Endothelial cell of umbilical vein (primary cell): ENCODE data around the gene METTL5. TPM values are rescaled to one million over a fixed set of nuclear protein-coding genes. Genes with fewer than 3 reads are reported as not detected.
"Not testable (repeated sequence)": the region's sequence is repeated elsewhere in the genome, so short reads cannot be mapped to it uniquely, and the experiment has no call there.

Experiments
- BruUV-seq: library from RNA; stranded (reverse); fragments of 400-500 nt; replicated peaks from 2 replicates; lab custom pipeline; 2021; lab: Mats Ljungman, UMichigan
- CTCF ChIA-PET: fragments of 300-600, 350-600 bp; sonication (Branson Sonifier 250); formaldehyde crosslinking; loops from one replicate; lab custom pipeline; 2021; ENCODE audit warnings: antibody characterized with exemption, inconsistent platforms; lab: Charles Lee
- POLR2A ChIA-PET: fragments of 300-600, 350-600 bp; sonication (Branson Sonifier 250); formaldehyde crosslinking; loops from one replicate; lab custom pipeline; 2021; ENCODE audit warnings: antibody characterized with exemption, inconsistent platforms; lab: Charles Lee
- DNase-seq: peaks from one replicate; pipeline ENCODE4 v3.0.0-alpha.2; 2011; ENCODE audit warnings: low read depth, low spot score
- FAIRE-seq: peaks from 2 replicates; lab custom pipeline; 2011; peaks lifted over from hg19 to GRCh38; lab: Jason Lieb, UNC
- H2AFZ ChIP-seq: 2 replicates; pipeline ENCODE4 v1.6.0; 2012; ENCODE audit warnings: low read depth, low read length, control low read depth, inconsistent platforms
- H3K27ac ChIP-seq: 2 replicates; pipeline ENCODE4 v1.5.1; 2011; ENCODE audit warnings: low read depth, mild to moderate bottlenecking, control low read depth, low read length, moderate library complexity; ENCODE audit not compliant: insufficient read depth
- H3K27me3 ChIP-seq, 2 experiments: 2 replicates each; pipeline versions ENCODE4 v1.6.0 to v1.6.1; 2011; ENCODE audit warnings: low read length in 2 of 2, mixed read lengths in 1 of 2; ENCODE audit not compliant: control insufficient read depth in 2 of 2, insufficient read depth in 2 of 2
- H3K36me3 ChIP-seq, 2 experiments: 2 replicates in 1 of 2; 3 replicates in 1 of 2; pipeline ENCODE4 v1.5.1; 2011; ENCODE audit warnings: low read length in 2 of 2, mild to moderate bottlenecking in 1 of 2, moderate library complexity in 1 of 2; ENCODE audit not compliant: control insufficient read depth in 2 of 2, insufficient read depth in 2 of 2; ENCODE audit errors: extremely low read depth in 1 of 2
- H3K4me1 ChIP-seq: 3 replicates; pipeline ENCODE4 v1.5.1; 2011; ENCODE audit warnings: mild to moderate bottlenecking, low read length; ENCODE audit not compliant: control insufficient read depth, insufficient read depth; ENCODE audit errors: extremely low read depth
- H3K4me2 ChIP-seq: 2 replicates; pipeline ENCODE4 v1.6.1; 2011; ENCODE audit warnings: low read length, control low read depth, mixed read lengths; ENCODE audit not compliant: insufficient read depth
- H3K4me3 ChIP-seq, 3 experiments: fragments of 200-600 bp in 1 of 3; sonication (generic), shearing (Covaris generic) in 1 of 3; replicated peaks in 1 of 3; 2 replicates each; pipeline ENCODE4 v1.5.1; 2011 to 2016; ENCODE audit warnings: control low read depth in 3 of 3, low read length in 3 of 3, mild to moderate bottlenecking in 2 of 3, inconsistent platforms in 1 of 3, low read depth in 1 of 3, moderate library complexity in 1 of 3; ENCODE audit not compliant: insufficient read depth in 1 of 3
- H3K79me2 ChIP-seq: 2 replicates; pipeline ENCODE4 v1.6.0; 2012; ENCODE audit warnings: low read length, inconsistent platforms; ENCODE audit not compliant: control insufficient read depth, insufficient read depth
- H3K9ac ChIP-seq: replicated peaks from 2 replicates; pipeline ENCODE3; 2011; ENCODE audit warnings: low read length, control low read depth; ENCODE audit not compliant: insufficient read depth; ENCODE audit errors: extremely low read depth
- H3K9me1 ChIP-seq: replicated peaks from 3 replicates; pipeline ENCODE4 v1.6.0; 2011; ENCODE audit warnings: mild to moderate bottlenecking, low read length; ENCODE audit not compliant: control insufficient read depth, insufficient read depth; ENCODE audit errors: extremely low read depth
- H3K9me3 ChIP-seq: replicated peaks from 2 replicates; pipeline ENCODE4 v1.5.1; 2012; ENCODE audit warnings: low read length, inconsistent platforms; ENCODE audit not compliant: control insufficient read depth, insufficient read depth
- H4K20me1 ChIP-seq: replicated peaks from 2 replicates; pipeline ENCODE3; 2011; ENCODE audit warnings: mild to moderate bottlenecking, low read length; ENCODE audit not compliant: control insufficient read depth, insufficient read depth; ENCODE audit errors: extremely low read depth
- EZH2 ChIP-seq: IDR thresholded peaks from 2 replicates; pipeline ENCODE4 v1.6.1; 2012; ENCODE audit warnings: borderline replicate concordance, low read depth, mild to moderate bottlenecking, moderate library complexity, low read length, inconsistent platforms; ENCODE audit not compliant: severe bottlenecking
- FOS ChIP-seq: IDR thresholded peaks from 2 replicates; pipeline ENCODE4 v1.6.1; 2011; ENCODE audit warnings: mild to moderate bottlenecking, low read length, moderate library complexity, borderline replicate concordance; ENCODE audit not compliant: insufficient read depth
- GATA2 ChIP-seq: IDR thresholded peaks from 2 replicates; pipeline ENCODE4 v1.7.0; 2011; ENCODE audit warnings: low read depth, mild to moderate bottlenecking, moderate library complexity, mixed read lengths, low read length; ENCODE audit not compliant: insufficient read length, insufficient read depth
- JUN ChIP-seq: IDR thresholded peaks from 2 replicates; pipeline ENCODE4 v1.6.1; 2011; ENCODE audit warnings: borderline replicate concordance, low read depth; ENCODE audit not compliant: insufficient read length, insufficient read depth
- MYC ChIP-seq: IDR thresholded peaks from one replicate; pipeline ENCODE4 v1.6.1; 2011; ENCODE audit warnings: mild to moderate bottlenecking, low read depth, low read length
- POLR2A ChIP-seq: IDR thresholded peaks from 2 replicates; pipeline ENCODE4 v1.6.1; 2012; ENCODE audit warnings: low read depth, mild to moderate bottlenecking, control low read depth, low read length
- POLR2AphosphoS5 ChIP-seq: IDR thresholded peaks from 2 replicates; pipeline ENCODE4 v1.6.1; 2012; ENCODE audit warnings: low read depth, mild to moderate bottlenecking, control low read depth, low read length, moderate library complexity; ENCODE audit not compliant: insufficient read depth
- dilution Hi-C: fragments of 300-500 bp; cut with MboI; formaldehyde crosslinking; loops from one replicate; pipeline ENCODE4 v1.15.0; 2019; ENCODE audit warnings: low sequenced_read_pairs; ENCODE audit not compliant: extremely low pct_ligation_motif_present
- intact Hi-C: fragments of 100-400 bp; cut with micrococcal nuclease; formaldehyde crosslinking; loops from one replicate; pipeline ENCODE4 v1.10.0; 2022
- polyA plus RNA-seq, 4 experiments: library from polyadenylated mRNA; depleted of rRNA in 3 of 4; stranded (reverse) in 3 of 4; unstranded in 1 of 4; fragments of >200 nt; gene quantifications; 2 replicates each; pipeline versions ENCODE4 v1.2.1 to v1.2.3, GENCODE V29; 2011 to 2012; ENCODE audit warnings: missing spikeins in 1 of 4
- total RNA-seq: library from RNA; stranded (reverse); gene quantifications from 2 replicates; pipeline ENCODE4 v1.2.3, GENCODE V29; 2021
- TF ChIP-seq, protein P1 (sequence below), 2 donors: IDR thresholded peaks; 1 replicate in 1 of 2; 2 replicates in 1 of 2; pipeline ENCODE4 v1.5.1; 2011; ENCODE audit warnings: low read length in 2 of 2, mild to moderate bottlenecking in 2 of 2, moderate library complexity in 2 of 2, control low read depth in 1 of 2, inconsistent platforms in 1 of 2, low read depth in 1 of 2; ENCODE audit not compliant: insufficient read depth in 1 of 2; ENCODE audit errors: extremely low read depth in 1 of 2
- TF ChIP-seq, protein P2 (sequence below): IDR thresholded peaks from 2 replicates; pipeline ENCODE4 v1.6.1; 2011; ENCODE audit not compliant: insufficient read depth, insufficient read length

The METTL5 gene
- total and polyA plus RNA-seq, 2 donors (not counting 3 experiments of a cell fraction or from before 2014, with no cell fraction given): 27.0 to 52.0 TPM

DNA sequence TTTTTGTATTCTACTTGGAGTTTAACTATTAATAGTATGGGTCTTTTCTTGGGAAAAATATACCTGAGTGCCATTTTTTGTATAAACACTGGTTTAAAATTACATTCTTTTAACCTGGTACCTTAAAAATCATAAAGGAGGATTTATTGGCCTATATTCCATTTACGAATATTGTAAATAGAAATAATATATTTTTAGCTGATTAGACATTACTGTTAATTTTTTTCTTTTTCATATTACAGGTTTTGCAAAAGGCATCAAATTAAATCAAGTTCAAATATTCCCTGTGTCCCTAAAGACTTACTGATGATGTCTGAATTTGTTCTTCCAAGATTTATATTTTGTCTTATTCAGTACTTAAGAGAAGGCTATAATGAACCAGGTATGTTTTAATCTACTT is 47.3 kb upstream of the METTL5 start:
- Histone ChIP-seq H3K27me3 (no peaks in the 10 kb centered on the region), H3K4me1 (no peaks in the 10 kb centered on the region), H3K36me3 (no peaks in the 10 kb centered on the region), H3K4me2 (no peak overlapping the region), H3K79me2 (peaks cover 11% of the 10 kb centered on the region), H3K9me1 (no peaks in the 10 kb centered on the region), H2AFZ (no peak overlapping the region), H3K9ac (no peak overlapping the region), H3K9me3 (no peaks in the 10 kb centered on the region), H3K27ac (no peak overlapping the region), H3K4me3 (no peak overlapping the region), H4K20me1 (no peaks in the 10 kb centered on the region)
- DNase-seq (no peak), FAIRE-seq (no peak)
- TF ChIP-seq, protein P1, sequence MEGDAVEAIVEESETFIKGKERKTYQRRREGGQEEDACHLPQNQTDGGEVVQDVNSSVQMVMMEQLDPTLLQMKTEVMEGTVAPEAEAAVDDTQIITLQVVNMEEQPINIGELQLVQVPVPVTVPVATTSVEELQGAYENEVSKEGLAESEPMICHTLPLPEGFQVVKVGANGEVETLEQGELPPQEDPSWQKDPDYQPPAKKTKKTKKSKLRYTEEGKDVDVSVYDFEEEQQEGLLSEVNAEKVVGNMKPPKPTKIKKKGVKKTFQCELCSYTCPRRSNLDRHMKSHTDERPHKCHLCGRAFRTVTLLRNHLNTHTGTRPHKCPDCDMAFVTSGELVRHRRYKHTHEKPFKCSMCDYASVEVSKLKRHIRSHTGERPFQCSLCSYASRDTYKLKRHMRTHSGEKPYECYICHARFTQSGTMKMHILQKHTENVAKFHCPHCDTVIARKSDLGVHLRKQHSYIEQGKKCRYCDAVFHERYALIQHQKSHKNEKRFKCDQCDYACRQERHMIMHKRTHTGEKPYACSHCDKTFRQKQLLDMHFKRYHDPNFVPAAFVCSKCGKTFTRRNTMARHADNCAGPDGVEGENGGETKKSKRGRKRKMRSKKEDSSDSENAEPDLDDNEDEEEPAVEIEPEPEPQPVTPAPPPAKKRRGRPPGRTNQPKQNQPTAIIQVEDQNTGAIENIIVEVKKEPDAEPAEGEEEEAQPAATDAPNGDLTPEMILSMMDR (IDR thresholded peaks at IDR 0.05; ENCODE audit: extremely low read depth in 1 of 2, insufficient read depth in 1 of 2, low read depth in 1 of 2, low read length in 2 of 2): no peak
- TF ChIP-seq EZH2 (no peak), GATA2 (no peak), JUN (no peak), MYC (no peak), POLR2AphosphoS5 (no peak), POLR2A (no peak), FOS (no peak)
- TF ChIP-seq, protein P2, sequence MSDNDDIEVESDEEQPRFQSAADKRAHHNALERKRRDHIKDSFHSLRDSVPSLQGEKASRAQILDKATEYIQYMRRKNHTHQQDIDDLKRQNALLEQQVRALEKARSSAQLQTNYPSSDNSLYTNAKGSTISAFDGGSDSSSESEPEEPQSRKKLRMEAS: no peak
- dilution Hi-C loops (no loop called here), intact Hi-C loops (loop anchor here (5.0 kb wide), 1 partner anchor 45 kb away; the partner anchor contains the start of gene UBR3)
- no TSS peak for BruUV-seq
- ChIA-PET POLR2A (no interaction called here), CTCF (interaction anchor here (1.0 kb wide), 1 partner anchor 84 kb away, joined by 3 read pairs; no protein-coding TSS in a partner anchor)

DNA sequence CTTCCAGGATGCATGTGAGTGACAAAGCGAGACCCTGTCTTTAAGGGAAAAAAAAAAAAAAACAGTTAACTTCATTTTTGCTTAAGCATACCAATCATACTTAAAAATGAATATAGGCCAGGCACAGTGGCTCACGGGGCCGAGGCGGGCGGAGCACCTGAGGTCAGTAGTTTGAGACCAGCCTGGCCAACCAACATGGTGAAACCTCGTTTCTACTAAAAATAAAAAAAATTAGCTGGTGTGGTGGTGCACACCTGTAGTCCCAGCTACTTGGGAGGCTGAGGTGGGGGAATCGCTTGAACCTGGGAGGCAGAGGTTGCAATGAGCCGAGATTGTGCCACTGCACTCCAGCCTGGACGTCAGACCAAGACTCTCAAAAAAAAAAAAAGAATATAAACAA is 46.7 kb upstream of the METTL5 start:
- FAIRE-seq, BruUV-seq: not testable (repeated sequence)
- peaks cover 11% of the 10 kb centered on the region for H3K79me2 ChIP-seq

More for the DNA sequence above, 46.7 kb upstream of the METTL5 start:
- H3K36me3 ChIP-seq, H3K27me3 ChIP-seq, H3K9me1 ChIP-seq, H3K9me3 ChIP-seq, H3K4me3 ChIP-seq, H4K20me1 ChIP-seq, H2AFZ ChIP-seq, H3K9ac ChIP-seq, DNase-seq, H3K4me1 ChIP-seq, POLR2A ChIA-PET, dilution Hi-C loops, H3K27ac ChIP-seq, H3K4me2 ChIP-seq: not testable (repeated sequence)
- CTCF ChIA-PET: interaction anchor here (1.0 kb wide), 1 partner anchor 84 kb away, joined by 3 read pairs; no protein-coding TSS in a partner anchor
- intact Hi-C loops: loop anchor here (5.0 kb wide), 1 partner anchor 44 kb away; the partner anchor contains the start of gene UBR3
